ENCODE data around the gene NUP160. TPM values are rescaled to one million over a fixed set of nuclear protein-coding genes. Genes with fewer than 3 reads are reported as not detected.

NUP160 gene
- total RNA-seq, 1 donor from 2014 or later: 20.4 TPM

- H3K27me3 ChIP-seq (ENCODE audit: control insufficient read depth, insufficient read depth, low read length): no peaks in the 10 kb centered on the region
Observed at GRCh38 chr11:47863189-47863897, 15.2 kb upstream of the NUP160 start.

GRCh38 chr11:47861728-47862127 is 13.6 kb upstream of the NUP160 start:
- Histone ChIP-seq H3K4me3 (ENCODE audit: low read depth, low read length) (no peak overlapping the region), H3K27me3 (ENCODE audit: control insufficient read depth, insufficient read depth, low read length) (no peaks in the 10 kb centered on the region), H3K36me3 (ENCODE audit: control insufficient read depth, insufficient read depth, low read length) (no peaks in the 10 kb centered on the region)
- TF ChIP-seq, protein P1, sequence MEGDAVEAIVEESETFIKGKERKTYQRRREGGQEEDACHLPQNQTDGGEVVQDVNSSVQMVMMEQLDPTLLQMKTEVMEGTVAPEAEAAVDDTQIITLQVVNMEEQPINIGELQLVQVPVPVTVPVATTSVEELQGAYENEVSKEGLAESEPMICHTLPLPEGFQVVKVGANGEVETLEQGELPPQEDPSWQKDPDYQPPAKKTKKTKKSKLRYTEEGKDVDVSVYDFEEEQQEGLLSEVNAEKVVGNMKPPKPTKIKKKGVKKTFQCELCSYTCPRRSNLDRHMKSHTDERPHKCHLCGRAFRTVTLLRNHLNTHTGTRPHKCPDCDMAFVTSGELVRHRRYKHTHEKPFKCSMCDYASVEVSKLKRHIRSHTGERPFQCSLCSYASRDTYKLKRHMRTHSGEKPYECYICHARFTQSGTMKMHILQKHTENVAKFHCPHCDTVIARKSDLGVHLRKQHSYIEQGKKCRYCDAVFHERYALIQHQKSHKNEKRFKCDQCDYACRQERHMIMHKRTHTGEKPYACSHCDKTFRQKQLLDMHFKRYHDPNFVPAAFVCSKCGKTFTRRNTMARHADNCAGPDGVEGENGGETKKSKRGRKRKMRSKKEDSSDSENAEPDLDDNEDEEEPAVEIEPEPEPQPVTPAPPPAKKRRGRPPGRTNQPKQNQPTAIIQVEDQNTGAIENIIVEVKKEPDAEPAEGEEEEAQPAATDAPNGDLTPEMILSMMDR (IDR thresholded peaks at IDR 0.05; ENCODE audit: insufficient read depth, low read length, poor library complexity, severe bottlenecking): no peak
- DNase-seq (ENCODE audit: low read depth): no peak

More at GRCh38 chr11:47863189-47863897, 15.2 kb upstream of the NUP160 start:
- H3K4me3 ChIP-seq (ENCODE audit: low read depth, low read length): no peak overlapping the region
- no peak for DNase-seq (ENCODE audit: low read depth)
- TF ChIP-seq, protein P1 (IDR thresholded peaks at IDR 0.05; ENCODE audit: insufficient read depth, low read length, poor library complexity, severe bottlenecking): no peak
- H3K36me3 ChIP-seq (ENCODE audit: control insufficient read depth, insufficient read depth, low read length): no peaks in the 10 kb centered on the region

DNA sequence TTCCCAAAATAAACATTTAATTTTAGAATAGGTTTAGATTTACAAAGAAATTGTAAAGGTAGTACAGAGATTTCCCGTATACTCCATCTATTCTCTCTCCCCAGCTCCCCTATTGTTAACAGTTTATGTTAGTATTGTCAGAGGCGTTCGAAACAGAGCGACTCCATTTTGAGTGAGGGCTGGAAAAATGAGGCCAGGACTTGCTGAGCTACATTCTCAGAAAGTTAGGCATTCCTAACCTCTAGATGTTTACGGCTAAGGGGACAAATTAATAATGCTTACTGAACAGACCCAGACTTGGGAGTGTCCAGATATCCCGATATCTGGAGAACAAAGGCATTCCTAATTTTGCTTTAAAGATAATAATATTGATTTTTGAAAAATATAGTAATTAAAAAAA is 12.4 kb upstream of the NUP160 start:
- H3K27me3 ChIP-seq (ENCODE audit: control insufficient read depth, insufficient read depth, low read length): no peaks in the 10 kb centered on the region
- no peaks in the 10 kb centered on the region for H3K36me3 ChIP-seq (ENCODE audit: control insufficient read depth, insufficient read depth, low read length)
- DNase-seq (ENCODE audit: low read depth): no peak
- no peak overlapping the region for H3K4me3 ChIP-seq (ENCODE audit: low read depth, low read length)
- TF ChIP-seq, protein P1 (IDR thresholded peaks at IDR 0.05; ENCODE audit: insufficient read depth, low read length, poor library complexity, severe bottlenecking): no peak

DNA sequence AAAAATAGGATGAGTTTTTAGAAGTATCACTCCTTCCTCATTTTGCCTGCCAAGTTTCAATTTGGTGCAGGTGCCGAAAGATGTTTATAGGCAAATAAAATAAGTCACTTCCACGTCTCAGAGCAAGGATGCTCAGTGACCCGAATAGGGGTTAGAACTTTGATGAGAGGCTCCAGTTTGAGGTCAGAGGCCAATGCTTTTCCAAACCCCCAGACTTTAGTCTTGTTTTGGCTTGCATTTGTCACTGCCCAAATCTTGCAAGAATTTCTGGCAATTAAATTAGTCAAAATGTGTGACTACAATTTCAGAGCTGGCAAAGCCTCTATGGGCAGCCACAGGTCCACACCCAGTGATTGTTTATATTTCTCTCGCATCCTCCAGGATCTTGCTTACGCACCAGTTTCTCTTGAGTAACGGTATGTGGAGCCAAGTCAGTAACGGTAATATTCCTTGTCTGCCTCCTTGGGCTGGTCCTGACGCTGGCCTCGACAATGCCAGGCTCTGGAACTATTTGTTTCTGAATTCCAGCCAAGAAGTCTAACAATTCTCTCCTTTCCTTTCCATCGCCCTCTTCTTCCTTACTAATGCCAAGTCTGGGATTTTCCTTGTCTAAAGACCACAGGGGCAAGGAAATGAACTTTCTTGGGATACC is 9.9 kb upstream of the NUP160 start:
- no peaks in the 10 kb centered on the region for H3K36me3 ChIP-seq (ENCODE audit: control insufficient read depth, insufficient read depth, low read length)
- DNase-seq (ENCODE audit: low read depth): no peak
- TF ChIP-seq, protein P1 (IDR thresholded peaks at IDR 0.05; ENCODE audit: insufficient read depth, low read length, poor library complexity, severe bottlenecking): no peak

DNA sequence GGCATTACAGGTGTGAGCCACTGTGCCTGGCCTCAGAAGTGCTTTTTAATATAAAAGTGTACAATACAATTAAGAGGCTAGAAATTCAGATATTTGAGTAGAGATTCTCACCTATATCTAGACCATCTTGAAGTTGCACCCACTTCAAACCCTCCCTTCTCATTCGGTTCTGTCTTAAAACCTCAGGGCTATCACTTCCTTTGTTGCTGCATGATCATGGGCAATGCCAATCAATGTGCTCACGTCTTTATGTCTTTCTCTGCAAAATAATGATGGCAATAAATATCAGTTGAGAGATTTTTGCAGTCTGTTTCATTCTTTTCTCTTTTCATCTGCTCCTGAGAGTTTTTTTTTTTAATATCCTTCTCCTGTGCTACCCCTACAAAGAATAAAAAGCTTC is 9.3 kb upstream of the NUP160 start:
- Histone ChIP-seq H3K4me3 (ENCODE audit: low read depth, low read length) (no peak overlapping the region), H3K36me3 (ENCODE audit: control insufficient read depth, insufficient read depth, low read length) (no peaks in the 10 kb centered on the region), H3K27me3 (ENCODE audit: control insufficient read depth, insufficient read depth, low read length) (no peaks in the 10 kb centered on the region)
- TF ChIP-seq, protein P1 (IDR thresholded peaks at IDR 0.05; ENCODE audit: insufficient read depth, low read length, poor library complexity, severe bottlenecking): no peak
- DNase-seq (ENCODE audit: low read depth): no peak

More for the DNA sequence above, 9.9 kb upstream of the NUP160 start:
- H3K27me3 ChIP-seq (ENCODE audit: control insufficient read depth, insufficient read depth, low read length): no peaks in the 10 kb centered on the region
- no peak overlapping the region for H3K4me3 ChIP-seq (ENCODE audit: low read depth, low read length)

All from kidney epithelial cell (primary cell).